HG02642 (cell line): ENCODE data around the gene LRRK1.

Experiments
- ATAC-seq: cut with Tn5 transposase; IDR thresholded peaks from one replicate; pipeline ENCODE4 v1.9.1; 2021; ENCODE audit warnings: mild to moderate bottlenecking; ENCODE audit not compliant: unreplicated experiment, poor library complexity

LRRK1 gene

DNA sequence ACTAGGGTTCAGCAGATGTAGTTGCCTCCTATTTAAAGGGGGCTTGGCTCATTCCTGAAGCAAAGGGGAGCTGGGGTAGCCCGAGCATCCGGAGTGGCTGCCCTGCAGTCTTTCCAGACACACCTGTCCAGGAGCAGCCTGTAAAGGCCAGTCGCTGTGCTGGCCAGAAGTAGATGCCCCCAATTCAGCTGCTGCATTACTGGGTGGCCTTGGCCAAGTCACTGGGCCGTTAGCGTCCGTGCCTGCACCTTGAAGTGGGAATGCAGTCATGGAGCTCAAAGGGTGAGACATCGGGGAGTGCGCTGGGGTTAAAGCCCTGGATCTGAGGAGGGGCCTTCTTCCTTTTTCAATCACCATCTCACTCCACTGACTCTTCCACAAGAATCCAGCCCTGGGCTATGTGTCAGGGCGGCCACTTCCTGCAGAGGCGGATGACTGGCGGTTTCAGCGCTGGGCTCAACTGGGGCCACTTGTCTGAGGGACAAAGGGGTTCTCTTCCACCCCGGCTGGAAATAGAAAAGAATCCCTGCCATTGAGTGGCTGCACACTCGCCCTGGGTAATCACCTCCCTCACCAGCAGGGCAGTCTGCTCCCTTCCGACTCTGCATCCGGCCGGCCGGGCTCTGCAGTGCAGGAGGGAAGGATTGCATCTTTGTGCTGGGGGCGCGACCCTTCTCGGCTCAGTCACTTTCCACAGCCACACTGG is 27.7 kb upstream of the LRRK1 start:
- ATAC-seq, result no peak

DNA sequence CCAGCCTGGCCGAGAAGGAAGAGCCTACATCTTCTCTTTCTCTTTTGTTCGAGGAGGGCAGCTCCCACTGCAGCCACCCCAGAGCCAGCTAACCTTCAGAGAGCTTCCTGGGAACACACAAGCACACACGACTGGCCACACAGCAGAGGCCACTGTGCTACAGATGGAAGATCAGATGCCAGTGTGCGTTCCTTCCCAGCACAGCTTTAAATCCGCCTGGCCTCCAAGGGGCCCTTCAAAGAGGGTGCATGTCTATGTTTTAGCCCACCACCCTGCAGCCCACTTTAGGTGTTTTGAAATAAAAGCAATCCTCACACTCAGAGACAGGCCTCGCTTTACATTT is 27.2 kb upstream of the LRRK1 start:
- ATAC-seq, result no peak

DNA sequence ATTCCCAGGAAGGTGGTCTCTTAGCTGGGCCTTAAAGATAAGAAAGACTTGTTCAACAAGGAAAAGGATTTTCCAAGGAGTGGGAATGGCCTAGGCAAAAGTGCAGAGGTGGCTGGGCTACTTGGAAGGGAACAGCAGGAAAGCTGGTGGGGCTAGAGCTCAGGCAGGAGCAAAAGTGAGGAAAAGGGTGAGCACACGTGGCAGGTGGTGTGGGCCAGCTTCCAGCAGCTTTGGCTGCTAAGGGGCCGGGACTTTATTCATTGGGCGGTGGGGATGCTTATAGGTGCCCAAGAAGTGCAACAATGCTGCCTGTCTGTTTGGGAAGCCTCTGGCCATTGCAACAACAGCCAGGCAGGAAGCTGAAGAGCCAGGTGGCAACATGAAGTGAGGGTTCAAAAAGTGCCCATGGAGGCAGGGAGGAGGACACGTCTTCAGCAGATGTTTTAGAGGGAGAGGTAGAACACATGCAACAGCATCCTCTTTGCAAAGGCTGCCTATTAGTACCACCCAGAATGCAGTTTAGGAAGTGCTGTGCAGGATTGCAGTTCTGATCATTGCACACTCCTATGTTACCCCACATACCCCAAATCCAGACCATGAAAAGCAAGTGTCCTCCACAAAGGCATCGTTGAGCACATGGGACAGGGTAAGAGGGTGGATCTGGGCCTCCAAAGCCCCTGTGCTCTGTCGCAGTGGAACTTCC is 25.7 kb upstream of the LRRK1 start:
- no peak for ATAC-seq

DNA sequence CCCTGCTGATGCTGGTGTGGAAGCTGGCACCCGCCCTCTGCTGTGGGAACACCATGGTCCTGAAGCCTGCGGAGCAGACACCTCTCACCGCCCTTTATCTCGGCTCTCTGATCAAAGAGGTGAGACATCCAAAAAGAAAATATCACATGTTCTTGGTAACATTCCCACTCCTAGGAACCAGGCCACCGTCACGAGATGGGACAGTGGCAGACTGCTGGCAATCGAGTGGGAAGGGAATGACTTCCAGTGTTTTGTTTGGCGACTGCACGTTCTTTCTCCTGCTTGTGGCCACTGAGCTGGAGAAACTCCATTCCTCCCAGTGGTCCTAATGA is 25.2 kb upstream of the LRRK1 start:
- no peak for ATAC-seq

DNA sequence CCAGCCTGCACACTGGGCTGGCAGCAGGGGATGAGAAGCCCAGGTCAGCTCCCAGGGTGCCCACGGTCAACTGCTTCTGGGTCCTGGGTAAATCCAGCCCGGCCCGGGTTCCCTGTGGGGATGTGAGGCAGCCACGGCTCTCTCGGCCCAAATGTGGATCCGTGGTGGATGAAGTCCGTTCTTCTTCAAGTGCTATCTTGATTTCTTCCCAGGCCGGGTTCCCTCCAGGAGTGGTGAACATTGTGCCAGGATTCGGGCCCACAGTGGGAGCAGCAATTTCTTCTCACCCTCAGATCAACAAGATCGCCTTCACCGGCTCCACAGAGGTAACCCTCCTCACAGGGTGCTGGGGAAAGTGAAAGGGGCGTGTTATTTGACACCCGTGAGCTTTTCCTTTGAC is 23.4 kb upstream of the LRRK1 start:
- no peak for ATAC-seq

DNA sequence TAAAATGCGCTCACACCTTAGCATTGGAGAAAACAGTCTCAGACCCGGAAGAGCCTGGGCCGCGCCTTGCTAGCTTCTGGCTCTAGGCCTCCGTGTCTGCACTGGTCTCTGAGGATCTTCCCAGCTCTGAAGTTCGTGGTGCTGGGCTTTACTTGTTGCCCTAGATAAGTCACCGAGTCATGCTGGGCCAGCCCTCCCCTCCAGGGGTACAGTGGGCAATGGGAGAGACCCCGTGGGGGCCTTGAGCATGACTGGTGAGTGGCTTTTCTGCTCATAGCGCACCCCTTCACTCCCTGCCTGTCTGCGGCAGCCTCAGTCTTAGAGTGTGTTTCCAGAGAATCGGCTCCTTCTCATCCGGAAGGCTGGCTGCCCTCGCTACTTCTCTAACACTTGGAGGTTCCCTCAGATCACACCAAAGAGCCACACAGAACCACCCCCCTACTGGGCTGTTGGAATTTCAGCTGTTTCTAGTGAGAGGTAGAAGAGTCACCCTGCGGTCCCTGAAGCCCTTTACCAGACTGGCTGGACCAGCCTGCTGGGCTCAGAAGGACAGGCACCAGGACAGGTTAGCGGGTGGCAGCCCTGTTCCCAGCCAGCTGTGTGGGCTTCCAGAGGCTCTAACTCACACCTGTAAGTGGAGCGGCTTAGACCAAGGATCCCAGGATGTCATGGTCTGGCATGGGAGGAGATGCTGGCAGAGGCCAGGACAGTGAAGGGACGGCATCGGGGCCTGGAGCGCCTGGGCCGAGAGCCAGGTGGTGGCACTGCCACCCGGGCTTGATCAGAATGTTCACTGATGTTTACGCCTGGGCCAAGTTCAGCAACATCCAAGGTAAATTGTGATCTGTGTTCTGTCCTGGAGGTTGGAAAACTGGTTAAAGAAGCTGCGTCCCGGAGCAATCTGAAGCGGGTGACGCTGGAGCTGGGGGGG is 21.7 kb upstream of the LRRK1 start:
- no peak for ATAC-seq

DNA sequence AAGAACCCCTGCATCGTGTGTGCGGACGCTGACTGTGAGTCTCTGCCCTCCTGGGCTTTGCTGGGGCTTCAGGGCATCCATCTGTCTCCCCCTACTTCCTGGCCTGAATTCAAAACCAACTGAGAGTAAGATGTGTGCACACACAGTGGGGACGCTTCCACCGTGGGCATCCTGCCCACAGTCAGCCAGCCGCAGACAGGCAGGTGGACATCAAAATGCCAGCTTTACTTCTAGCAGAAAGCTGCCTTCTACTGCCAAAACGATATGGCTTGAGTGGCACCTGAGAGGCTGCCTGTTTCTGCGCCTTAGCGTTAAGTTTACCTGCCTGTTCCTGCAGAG is 21.0 kb upstream of the LRRK1 start:
- ATAC-seq, result no peak

DNA sequence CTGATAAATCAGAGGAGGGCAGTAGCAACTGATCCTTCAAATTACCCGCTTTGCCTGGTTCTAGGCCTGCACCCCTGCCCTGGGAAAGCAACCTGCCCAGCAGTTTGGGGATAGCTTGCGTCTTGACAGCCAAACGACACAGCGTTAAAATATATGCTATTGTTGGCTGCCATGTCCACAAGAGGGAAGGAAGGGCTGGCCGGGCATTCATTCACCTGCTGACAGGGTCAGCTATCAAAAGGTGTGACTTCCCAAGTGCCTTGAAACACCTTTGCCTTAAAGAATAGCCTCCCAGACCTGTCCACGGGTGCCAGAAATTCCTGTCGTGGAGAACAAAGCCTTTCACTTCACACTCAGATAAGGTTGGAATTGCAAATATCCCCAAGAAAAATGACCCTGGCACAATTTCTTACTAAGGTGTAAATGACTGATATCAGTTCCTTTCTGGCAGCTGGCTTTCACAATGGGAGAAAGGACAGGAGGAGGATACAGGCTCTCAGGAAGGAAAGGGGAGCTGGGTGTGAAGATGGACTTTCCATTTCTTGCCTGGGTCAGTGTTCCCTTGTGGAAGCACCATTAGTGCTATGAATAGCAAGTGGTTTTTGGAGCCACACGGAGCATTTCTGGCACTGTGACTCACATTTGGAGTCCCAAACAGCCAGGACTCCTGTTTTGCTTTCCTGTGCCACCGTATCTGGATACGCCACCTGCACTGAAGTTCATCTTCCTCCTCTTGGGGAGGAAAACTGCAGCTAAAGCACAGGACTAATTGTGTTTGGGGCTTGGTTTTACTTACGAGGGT is 20.3 kb upstream of the LRRK1 start:
- ATAC-seq, result no peak

DNA sequence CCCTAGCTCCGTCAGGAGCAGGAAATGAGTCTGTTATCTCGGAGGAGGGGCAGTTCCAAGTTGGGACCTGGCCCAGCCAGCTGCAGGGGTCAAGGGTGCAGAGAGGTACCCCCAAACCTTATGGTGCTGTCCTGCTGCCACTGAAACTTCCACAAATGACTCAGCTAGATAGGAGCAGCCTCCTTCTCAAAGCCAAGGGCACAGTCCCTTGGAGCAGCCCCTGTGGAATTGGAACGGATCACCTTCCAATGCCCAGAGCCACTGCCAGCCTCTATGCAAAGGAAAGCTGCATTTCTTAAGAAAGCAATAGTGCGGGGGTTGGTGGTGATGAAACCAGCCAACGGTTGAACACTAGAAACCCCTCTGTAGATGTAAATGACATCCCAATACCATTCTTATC is 19.6 kb upstream of the LRRK1 start:
- ATAC-seq, result no peak

DNA sequence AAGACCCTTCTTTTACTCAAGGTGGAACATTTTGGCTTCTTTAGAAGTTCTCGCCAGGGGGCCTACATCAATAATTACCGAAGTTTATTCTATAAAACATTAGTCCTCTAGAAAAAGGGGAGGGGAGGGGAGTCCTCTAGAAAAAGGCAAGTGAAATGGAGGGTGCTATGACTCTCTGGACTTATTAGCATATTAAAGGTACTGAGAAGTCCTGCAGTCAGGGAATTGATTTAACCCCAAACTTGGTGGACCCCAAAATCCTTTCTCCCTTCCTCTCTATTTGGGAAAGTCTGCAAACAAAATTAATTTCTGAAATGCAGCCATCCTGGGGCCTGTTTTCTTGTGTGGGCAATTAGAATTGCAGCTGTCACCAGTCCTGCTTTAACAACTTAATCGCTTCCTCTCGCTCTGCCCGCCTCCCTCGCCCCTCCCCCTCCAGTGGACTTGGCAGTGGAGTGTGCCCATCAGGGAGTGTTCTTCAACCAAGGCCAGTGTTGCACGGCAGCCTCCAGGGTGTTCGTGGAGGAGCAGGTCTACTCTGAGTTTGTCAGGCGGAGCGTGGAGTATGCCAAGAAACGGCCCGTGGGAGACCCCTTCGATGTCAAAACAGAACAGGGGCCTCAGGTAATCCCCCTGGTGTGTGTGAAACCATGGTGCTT is 18.9 kb upstream of the LRRK1 start:
- no peak for ATAC-seq

DNA sequence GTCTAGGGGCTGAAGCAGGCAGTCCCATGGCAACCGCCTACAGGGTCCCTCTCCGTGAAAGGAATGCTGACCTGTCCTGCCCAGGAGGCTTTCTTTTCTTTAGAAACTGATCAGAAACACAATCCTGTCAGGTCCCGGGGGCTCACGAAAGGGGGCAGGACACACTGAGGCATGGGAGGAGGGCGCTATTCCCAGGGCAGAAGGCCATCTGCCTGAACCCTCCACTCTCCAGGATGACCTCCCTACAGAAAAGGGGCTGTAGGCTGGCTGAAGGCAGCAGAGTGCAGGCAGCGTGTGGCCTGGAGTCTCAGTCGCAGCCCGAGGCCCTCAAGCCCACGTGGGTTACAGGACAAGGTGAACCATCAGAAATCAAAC is 18.4 kb upstream of the LRRK1 start:
- ATAC-seq, result no peak

DNA sequence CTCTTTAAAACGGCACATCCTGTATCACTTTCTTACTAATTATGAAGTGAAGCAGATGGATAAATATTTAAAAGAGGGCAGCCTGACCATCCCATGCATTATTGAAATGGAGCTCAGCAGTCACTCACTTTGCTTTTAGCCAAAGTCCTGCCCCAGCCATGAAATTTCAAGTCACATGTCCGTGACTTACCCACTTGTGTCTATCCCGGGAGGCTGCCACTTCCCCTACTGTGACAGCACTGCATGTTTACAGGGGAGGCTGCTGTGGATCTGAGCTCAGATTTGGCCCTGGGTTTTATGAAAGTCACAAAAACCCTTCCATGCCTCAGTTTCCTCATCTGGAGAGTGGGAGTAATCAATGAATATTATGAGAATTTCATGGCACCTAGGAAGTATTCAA is 17.9 kb upstream of the LRRK1 start:
- no peak for ATAC-seq

DNA sequence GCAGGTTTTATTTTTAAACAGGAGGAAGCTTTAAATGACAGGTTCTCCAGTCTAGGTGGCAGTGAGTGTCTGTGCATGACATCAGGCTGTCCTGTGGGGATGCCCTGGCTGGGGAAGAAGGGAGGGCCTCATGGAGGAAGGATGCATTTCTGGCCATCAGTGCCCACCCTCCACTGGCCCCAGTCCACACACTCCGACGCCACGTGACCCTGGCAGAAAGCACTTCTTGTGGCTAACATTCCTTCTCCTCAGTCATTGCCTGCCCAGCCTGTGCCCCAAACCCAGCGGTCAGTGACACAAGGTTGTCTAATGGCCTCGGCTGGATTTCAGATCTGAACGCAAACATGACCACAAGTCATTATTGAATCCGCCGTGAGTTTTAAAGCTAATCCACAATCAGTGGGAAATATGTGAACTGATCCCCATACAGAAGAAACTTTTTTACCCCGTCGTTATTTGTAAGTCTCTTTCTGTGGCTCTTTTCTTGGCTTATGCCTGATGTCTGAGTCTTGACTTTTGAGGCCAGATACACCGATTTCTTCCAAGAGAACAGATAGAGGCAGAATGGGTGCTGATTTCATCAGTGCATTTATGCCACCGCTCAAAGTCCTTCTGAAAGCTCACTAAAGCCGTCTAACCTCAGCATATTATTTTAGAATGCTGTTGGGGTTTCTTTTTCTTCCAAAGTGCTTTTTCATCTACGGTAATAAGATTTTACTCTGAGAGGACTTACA is 17.3 kb upstream of the LRRK1 start:
- ATAC-seq, result no peak

DNA sequence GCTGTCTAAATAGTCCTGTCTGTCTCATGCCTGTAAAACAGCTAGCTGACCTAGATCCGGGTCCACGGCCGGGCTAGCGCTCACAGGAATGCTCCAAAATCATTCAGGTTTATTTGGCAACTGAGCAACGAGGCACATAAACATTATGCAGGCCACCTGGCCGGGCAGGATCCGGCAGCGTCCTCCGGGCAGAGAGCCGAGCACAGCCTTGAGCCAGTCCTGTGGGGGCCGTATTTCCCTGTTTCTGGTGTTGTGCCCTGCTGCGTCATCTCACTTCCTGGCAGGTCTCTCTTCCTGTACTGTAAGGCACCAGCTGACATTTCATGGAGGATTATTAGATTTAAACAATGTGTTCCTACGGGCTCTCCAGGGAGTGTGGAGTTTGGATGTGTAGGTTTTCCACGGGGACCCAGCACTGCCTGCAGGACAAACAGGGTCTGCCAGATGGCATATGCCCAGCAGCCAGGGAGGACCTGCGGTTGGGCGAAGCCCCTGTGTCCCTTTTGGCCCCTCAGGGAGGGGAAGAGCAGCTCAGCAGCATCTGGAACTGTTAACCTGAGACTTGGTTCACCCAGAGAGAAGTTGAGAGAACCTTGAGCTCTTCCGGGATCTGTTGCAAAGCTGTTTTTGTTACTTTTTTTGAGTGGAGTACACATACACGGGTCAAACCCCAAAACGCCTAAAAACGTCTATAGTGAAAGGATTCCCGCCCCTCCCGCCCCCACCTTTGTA is 16.6 kb upstream of the LRRK1 start:
- no peak for ATAC-seq

DNA sequence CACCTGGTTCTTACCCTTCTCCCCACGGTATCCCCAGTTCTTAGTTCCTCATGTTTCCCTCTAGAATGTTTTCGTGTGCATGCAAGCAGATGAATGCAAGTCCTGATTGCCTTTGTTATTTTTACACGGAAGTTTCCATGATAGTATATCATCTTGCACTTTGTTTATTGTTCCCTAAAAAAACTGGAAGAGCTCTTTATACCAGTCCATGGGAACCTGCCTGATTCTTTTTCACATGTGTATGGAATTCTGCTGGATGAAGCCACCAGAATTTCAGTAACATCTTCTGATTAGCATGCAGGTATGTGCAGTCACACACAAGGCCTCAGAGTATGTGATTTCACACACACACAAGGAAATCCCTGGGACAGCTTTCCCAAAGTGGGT is 16.0 kb upstream of the LRRK1 start:
- ATAC-seq, result no peak

DNA sequence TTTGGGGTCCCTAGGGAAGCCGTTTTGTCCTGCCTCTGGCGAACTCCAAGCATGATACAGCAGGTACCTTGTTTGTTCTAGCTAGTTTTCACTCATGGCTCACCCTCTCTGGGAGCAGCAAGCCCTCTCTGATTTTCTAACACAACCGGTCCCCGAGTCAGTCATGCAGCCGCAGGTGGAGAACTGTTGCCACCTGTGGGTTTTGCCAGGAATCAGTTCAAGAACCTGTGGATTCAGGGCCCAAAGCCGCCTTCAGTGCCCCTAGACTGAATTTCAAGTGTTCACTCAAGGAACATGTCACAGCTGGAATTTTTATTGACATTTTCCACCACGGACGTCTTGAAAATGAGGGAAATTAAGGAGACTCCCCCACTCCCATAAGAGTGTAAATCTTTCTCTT is 13.3 kb upstream of the LRRK1 start:
- ATAC-seq, result no peak

DNA sequence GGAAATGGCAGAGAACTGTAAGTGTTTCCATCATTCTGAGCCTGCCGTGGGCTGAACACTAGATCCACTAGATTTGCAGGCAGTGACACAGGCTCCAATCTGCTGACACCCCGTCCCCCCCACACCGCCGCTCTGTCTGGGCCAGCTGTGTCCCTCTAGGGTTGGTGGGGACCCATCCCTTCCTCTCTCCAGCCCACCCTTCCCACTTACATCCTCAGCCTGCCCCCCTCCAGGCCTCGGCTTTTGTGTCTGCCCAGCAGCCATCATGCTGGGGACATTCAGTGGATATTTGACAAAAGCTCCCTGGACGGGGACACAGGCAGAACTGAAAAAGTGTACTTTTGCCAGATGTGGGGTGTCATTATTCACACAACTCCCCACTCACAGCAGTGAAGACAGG is 10.7 kb upstream of the LRRK1 start:
- ATAC-seq, result no peak

DNA sequence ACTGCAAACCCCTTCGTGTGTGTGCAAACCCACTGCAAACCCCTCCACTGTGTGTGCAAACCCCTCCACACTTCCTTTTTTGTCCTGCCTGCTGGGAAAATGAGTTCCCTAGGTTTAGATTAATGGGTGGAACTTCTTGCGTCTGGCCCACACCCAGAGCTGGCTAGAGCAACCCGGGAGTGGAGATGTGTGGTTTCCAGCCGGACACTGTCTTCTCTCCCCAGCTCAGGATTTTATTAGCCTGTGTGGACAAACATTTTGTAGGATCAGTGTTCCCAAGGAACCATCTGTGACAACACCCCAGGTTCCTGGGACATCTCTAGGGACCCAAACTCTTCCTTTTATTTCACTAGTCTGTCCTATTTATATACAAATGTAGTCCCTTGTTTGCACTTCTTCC is 9.6 kb upstream of the LRRK1 start:
- no peak for ATAC-seq
